Neural cell (in vitro differentiated cells): ENCODE data around the gene YIPF1. TPM values are rescaled to one million over a fixed set of nuclear protein-coding genes. Genes with fewer than 3 reads are reported as not detected.

ENCODE experiments used
- H2AFZ ChIP-seq: fragments of 200-600, 300-800 bp; sonication (generic), shearing (Covaris generic); 2 replicates; pipeline ENCODE4 v1.6.0; 2014; ENCODE audit warnings: low read depth, mild to moderate bottlenecking, antibody characterized with exemption, low read length, moderate library complexity
- H3F3A ChIP-seq: fragments of 200-600 bp; shearing (Covaris generic); 2 replicates; pipeline ENCODE4 v1.6.1; 2016; ENCODE audit warnings: mild to moderate bottlenecking, moderate library complexity, mixed read lengths, antibody characterized with exemption, low read length; ENCODE audit not compliant: insufficient read depth, poor library complexity, severe bottlenecking
- H3K27ac ChIP-seq: fragments of 200-600, 300-800 bp; sonication (generic), shearing (Covaris generic); 2 replicates; pipeline ENCODE4 v1.5.1; 2014; ENCODE audit warnings: mild to moderate bottlenecking, low read length, moderate library complexity
- H3K27me3 ChIP-seq: fragments of 300-800, 200-600 bp; sonication (generic), shearing (Covaris generic); 2 replicates; pipeline ENCODE4 v1.6.0; 2014; ENCODE audit warnings: mild to moderate bottlenecking, low read depth, low read length, moderate library complexity; ENCODE audit not compliant: insufficient read depth
- H3K36me3 ChIP-seq: fragments of 300-800, 200-600 bp; sonication (generic), shearing (Covaris generic); 2 replicates; pipeline ENCODE4 v1.5.1; 2014; ENCODE audit warnings: mild to moderate bottlenecking, antibody characterized with exemption, low read length, moderate library complexity; ENCODE audit not compliant: insufficient read depth
- H3K4me2 ChIP-seq: fragments of 300-800, 200-600 bp; sonication (generic), shearing (Covaris generic); 2 replicates; pipeline ENCODE4 v1.6.0; 2014; ENCODE audit warnings: mild to moderate bottlenecking, low read length
- H3K4me3 ChIP-seq: fragments of 300-800, 200-600 bp; sonication (generic), shearing (Covaris generic); 2 replicates; pipeline ENCODE4 v1.5.1; 2014; ENCODE audit warnings: mild to moderate bottlenecking, low read length, moderate library complexity
- H3K79me2 ChIP-seq: fragments of 200-600 bp; shearing (Covaris generic); replicated peaks from 2 replicates; pipeline ENCODE4 v1.6.0; 2014; ENCODE audit warnings: mild to moderate bottlenecking, low read length, moderate library complexity; ENCODE audit not compliant: insufficient read depth
- H3K9ac ChIP-seq: fragments of 300-800, 200-600 bp; sonication (generic), shearing (Covaris generic); 2 replicates; pipeline ENCODE4 v1.6.1; 2016; ENCODE audit warnings: mild to moderate bottlenecking, low read length, mixed read lengths
- H3K9me2 ChIP-seq: fragments of 200-600 bp; shearing (Covaris generic); 2 replicates; pipeline ENCODE4 v1.6.1; 2016; ENCODE audit warnings: mild to moderate bottlenecking, low read length, mixed read lengths; ENCODE audit not compliant: insufficient read depth
- H3K9me3 ChIP-seq: fragments of 200-600, 300-800 bp; sonication (generic), shearing (Covaris generic); 2 replicates; pipeline ENCODE4 v1.6.1; 2016; ENCODE audit warnings: mild to moderate bottlenecking, mixed run types, low read length, moderate library complexity, mixed read lengths
- H4K20me1 ChIP-seq: fragments of 200-600 bp; shearing (Covaris generic); 2 replicates; pipeline ENCODE4 v1.6.1; 2016; ENCODE audit warnings: mild to moderate bottlenecking, mixed run types; ENCODE audit not compliant: insufficient read depth
- EP300 ChIP-seq: fragments of 450-650 bp; conservative IDR thresholded peaks from 2 replicates; pipeline ENCODE4 v1.6.1; 2014; ENCODE audit warnings: antibody characterized with exemption, mild to moderate bottlenecking, moderate library complexity; ENCODE audit not compliant: poor library complexity, severe bottlenecking
- EZH2 ChIP-seq: fragments of 200-600, 300-800 bp; shearing (Covaris generic), sonication (generic); IDR thresholded peaks from 2 replicates; pipeline ENCODE4 v1.6.1; 2014; ENCODE audit warnings: antibody characterized with exemption, low read length, borderline replicate concordance, mild to moderate bottlenecking; ENCODE audit not compliant: insufficient read depth, poor library complexity, severe bottlenecking
- MXI1 ChIP-seq: fragments of 450-650 bp; conservative IDR thresholded peaks from 2 replicates; pipeline ENCODE4 v1.6.1; 2014; ENCODE audit warnings: antibody characterized with exemption, mild to moderate bottlenecking; ENCODE audit not compliant: poor library complexity, severe bottlenecking
- POLR2AphosphoS5 ChIP-seq: IDR thresholded peaks from 2 replicates; pipeline ENCODE4 v1.6.1; 2012
- RAD21 ChIP-seq: fragments of 450-650 bp; conservative IDR thresholded peaks from 2 replicates; pipeline ENCODE4 v1.6.1; 2014; ENCODE audit warnings: antibody characterized with exemption, mild to moderate bottlenecking, moderate library complexity
- SMC3 ChIP-seq: fragments of 450-650 bp; conservative IDR thresholded peaks from 2 replicates; pipeline ENCODE4 v1.6.1; 2014; ENCODE audit warnings: antibody characterized with exemption, mild to moderate bottlenecking, moderate library complexity; ENCODE audit not compliant: poor library complexity
- TAF1 ChIP-seq: IDR thresholded peaks from 2 replicates; pipeline ENCODE4 v1.6.1; 2012; ENCODE audit warnings: low read depth
- polyA plus RNA-seq: library from polyadenylated mRNA; depleted of rRNA; stranded (reverse); fragments of >200 nt; gene quantifications from 2 replicates; pipeline ENCODE4 v1.2.3, GENCODE V29; 2014
- TF ChIP-seq, protein P1 (sequence below): fragments of 450-650 bp; IDR thresholded peaks from 2 replicates; pipeline ENCODE4 v1.5.1; 2014; ENCODE audit warnings: antibody characterized with exemption, mild to moderate bottlenecking, moderate library complexity; ENCODE audit not compliant: poor library complexity, severe bottlenecking
- TF ChIP-seq, protein P2 (sequence below): IDR thresholded peaks from 2 replicates; pipeline ENCODE4 v1.6.1; 2012; ENCODE audit warnings: borderline replicate concordance

YIPF1 gene
- polyA plus RNA-seq, 1 donor from 2014 or later = 45.0 TPM

DNA sequence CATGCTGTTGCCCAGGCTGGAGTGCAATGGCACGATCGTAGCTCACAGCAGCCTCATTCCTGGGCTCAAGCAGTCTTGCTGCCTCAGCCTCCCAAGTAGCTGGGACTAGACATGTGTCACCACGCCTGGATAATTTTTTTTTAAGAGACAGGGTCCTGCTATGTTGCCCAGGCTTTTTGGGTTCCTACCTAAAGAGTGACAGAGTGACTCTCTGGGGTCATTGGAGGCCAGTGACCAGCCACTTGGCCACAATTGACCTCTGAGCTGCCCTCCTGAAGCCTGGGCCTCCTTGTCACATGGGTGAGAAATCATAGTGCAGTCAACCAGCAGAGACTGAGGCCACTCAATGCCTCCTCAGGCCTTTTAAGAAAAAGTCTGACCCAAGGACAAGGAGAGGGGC, 10.1 kb upstream of the YIPF1 start:
- no peaks in the 10 kb centered on the region for H4K20me1 ChIP-seq
- H3K9me3 ChIP-seq = no peaks in the 10 kb centered on the region
- no peaks in the 10 kb centered on the region for H3K36me3 ChIP-seq
- no peaks in the 10 kb centered on the region for H3K27me3 ChIP-seq
- no peaks in the 10 kb centered on the region for H3K9me2 ChIP-seq
- H3K79me2 ChIP-seq = no peaks in the 10 kb centered on the region
- no peak overlapping the region for H3K4me2 ChIP-seq
- no peak overlapping the region for H3K9ac ChIP-seq
- H3K4me3 ChIP-seq = no peak overlapping the region
- H3F3A ChIP-seq = no peaks in the 10 kb centered on the region
- TF ChIP-seq EP300 (no peak), TAF1 (no peak), RAD21 (no peak)
- H3K27ac ChIP-seq = no peak overlapping the region
- no peak overlapping the region for H2AFZ ChIP-seq

DNA sequence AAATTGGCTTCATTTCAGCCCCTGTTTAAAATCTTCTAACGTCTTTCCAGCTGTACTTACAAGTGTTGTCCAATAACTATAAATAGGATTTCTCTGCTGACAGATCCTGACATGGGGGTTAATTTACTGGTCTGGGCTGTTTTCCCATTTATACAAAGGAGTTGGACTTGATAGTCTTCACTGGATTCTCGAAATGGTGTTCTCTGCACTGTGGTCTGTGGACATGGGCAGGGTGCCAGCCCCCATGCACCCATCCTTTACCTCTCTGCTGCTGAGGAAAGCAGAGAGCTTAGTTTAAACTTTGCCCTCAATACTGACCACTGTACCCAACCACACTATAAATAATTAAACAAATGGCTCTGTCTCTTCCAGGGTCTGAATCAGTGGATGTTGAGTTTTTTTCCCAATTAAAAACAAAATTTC, 9.6 kb upstream of the YIPF1 start:
- Histone ChIP-seq H3K9me3 (no peaks in the 10 kb centered on the region), H3K4me3 (no peak overlapping the region), H2AFZ (no peak overlapping the region), H3K27ac (no peak overlapping the region), H3K27me3 (no peaks in the 10 kb centered on the region), H4K20me1 (no peaks in the 10 kb centered on the region), H3K9me2 (no peaks in the 10 kb centered on the region), H3K4me2 (no peak overlapping the region), H3K79me2 (no peaks in the 10 kb centered on the region), H3F3A (no peaks in the 10 kb centered on the region), H3K9ac (no peak overlapping the region), H3K36me3 (no peaks in the 10 kb centered on the region)
- TF ChIP-seq RAD21 (no peak), TAF1 (no peak), MXI1 (no peak), SMC3 (no peak), EZH2 (no peak)
- TF ChIP-seq, protein P1, sequence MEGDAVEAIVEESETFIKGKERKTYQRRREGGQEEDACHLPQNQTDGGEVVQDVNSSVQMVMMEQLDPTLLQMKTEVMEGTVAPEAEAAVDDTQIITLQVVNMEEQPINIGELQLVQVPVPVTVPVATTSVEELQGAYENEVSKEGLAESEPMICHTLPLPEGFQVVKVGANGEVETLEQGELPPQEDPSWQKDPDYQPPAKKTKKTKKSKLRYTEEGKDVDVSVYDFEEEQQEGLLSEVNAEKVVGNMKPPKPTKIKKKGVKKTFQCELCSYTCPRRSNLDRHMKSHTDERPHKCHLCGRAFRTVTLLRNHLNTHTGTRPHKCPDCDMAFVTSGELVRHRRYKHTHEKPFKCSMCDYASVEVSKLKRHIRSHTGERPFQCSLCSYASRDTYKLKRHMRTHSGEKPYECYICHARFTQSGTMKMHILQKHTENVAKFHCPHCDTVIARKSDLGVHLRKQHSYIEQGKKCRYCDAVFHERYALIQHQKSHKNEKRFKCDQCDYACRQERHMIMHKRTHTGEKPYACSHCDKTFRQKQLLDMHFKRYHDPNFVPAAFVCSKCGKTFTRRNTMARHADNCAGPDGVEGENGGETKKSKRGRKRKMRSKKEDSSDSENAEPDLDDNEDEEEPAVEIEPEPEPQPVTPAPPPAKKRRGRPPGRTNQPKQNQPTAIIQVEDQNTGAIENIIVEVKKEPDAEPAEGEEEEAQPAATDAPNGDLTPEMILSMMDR = no peak

DNA sequence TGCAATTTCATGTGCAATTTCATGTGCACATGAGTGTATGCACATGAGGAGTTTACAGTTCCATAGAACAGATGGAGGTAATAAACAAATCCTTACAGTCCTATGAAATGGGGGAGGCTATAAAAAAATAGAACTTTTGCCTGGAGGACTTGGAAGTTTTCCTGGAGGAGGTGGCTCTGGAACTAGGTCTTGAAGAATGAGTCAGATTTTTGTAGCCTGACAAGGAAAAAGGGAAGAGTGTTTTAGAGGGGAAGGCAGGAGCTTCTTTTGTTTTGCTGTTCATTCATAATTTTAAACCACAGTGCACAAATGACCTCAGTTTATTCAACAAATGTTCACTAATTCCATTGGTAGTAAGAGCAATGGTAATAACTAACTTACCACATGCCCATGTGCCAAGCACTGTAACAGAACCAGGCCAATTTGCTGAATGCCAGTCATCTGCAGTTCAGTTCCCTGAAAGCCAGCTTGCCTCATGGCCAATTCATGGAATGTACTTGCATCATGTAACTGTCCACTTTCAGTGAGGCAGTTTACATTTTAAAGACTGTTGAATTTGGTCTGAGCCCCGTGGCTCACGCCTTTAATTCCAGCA, 7.1 kb upstream of the YIPF1 start:
- Histone ChIP-seq H3K27ac (no peak overlapping the region), H3F3A (no peaks in the 10 kb centered on the region), H3K9me2 (no peaks in the 10 kb centered on the region)

More for the DNA sequence above, 7.1 kb upstream of the YIPF1 start:
- H3K27me3 ChIP-seq = no peaks in the 10 kb centered on the region
- no peak overlapping the region for H3K4me3 ChIP-seq
- no peaks in the 10 kb centered on the region for H3K9me3 ChIP-seq
- H3K79me2 ChIP-seq = no peaks in the 10 kb centered on the region
- H4K20me1 ChIP-seq = no peaks in the 10 kb centered on the region
- no peak for TF ChIP-seq EP300
- TF ChIP-seq, protein P1 = no peak
- TF ChIP-seq POLR2AphosphoS5 = no peak
- TF ChIP-seq EZH2 = no peak
- no peak for TF ChIP-seq RAD21
- no peak for TF ChIP-seq MXI1
- TF ChIP-seq TAF1 = no peak
- TF ChIP-seq, protein P2, sequence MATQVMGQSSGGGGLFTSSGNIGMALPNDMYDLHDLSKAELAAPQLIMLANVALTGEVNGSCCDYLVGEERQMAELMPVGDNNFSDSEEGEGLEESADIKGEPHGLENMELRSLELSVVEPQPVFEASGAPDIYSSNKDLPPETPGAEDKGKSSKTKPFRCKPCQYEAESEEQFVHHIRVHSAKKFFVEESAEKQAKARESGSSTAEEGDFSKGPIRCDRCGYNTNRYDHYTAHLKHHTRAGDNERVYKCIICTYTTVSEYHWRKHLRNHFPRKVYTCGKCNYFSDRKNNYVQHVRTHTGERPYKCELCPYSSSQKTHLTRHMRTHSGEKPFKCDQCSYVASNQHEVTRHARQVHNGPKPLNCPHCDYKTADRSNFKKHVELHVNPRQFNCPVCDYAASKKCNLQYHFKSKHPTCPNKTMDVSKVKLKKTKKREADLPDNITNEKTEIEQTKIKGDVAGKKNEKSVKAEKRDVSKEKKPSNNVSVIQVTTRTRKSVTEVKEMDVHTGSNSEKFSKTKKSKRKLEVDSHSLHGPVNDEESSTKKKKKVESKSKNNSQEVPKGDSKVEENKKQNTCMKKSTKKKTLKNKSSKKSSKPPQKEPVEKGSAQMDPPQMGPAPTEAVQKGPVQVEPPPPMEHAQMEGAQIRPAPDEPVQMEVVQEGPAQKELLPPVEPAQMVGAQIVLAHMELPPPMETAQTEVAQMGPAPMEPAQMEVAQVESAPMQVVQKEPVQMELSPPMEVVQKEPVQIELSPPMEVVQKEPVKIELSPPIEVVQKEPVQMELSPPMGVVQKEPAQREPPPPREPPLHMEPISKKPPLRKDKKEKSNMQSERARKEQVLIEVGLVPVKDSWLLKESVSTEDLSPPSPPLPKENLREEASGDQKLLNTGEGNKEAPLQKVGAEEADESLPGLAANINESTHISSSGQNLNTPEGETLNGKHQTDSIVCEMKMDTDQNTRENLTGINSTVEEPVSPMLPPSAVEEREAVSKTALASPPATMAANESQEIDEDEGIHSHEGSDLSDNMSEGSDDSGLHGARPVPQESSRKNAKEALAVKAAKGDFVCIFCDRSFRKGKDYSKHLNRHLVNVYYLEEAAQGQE = no peak
- TF ChIP-seq SMC3 = no peak
- H3K36me3 ChIP-seq = no peaks in the 10 kb centered on the region
- H3K4me2 ChIP-seq = no peak overlapping the region
- H2AFZ ChIP-seq = no peak overlapping the region
- H3K9ac ChIP-seq = no peak overlapping the region
